ENCODE data around the gene PRKAA2.

DNA sequence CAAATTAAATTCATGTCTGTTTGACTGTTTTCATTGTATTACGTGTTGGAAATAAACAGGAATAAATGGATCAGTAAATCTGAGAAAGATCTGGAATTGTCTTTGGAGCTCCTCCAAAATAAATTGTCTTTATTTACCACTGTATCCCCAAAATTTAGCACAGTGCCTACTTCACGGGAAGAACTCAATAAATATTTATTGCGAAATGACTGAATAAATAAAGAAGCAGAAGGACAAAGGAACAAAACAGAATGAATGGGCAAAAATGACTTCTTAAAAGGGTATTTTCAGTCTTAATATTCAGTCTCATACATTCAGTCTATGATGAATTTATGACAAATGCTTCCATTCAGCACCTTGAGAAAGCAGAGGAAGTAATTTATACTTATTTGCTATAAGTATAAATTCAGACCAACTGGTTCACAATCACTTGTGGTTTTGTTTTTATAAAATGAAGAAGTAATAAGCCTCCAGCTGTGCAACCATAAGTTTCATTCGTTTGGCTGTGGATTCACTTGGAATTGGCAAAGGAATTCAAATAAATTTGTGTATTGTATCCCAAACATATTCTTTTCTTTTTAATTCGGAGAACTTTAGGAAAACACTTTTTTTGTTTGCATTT is 19.2 kb upstream of the PRKAA2 start:
- TF ChIP-seq RB1 (IDR thresholded peaks at IDR 0.05; ENCODE audit: borderline replicate concordance) (no peak), SPI1 (IDR thresholded peaks at IDR 0.05; ENCODE audit: borderline replicate concordance, insufficient read depth, low read depth, low read length) (no peak), CTCF (IDR thresholded peaks at IDR 0.05 in 2 of 3, conservative IDR thresholded peaks at IDR 0.05 in 1 of 3; ENCODE audit: control insufficient read depth in 2 of 3, extremely low read depth in 1 of 3, insufficient read depth in 1 of 3, low read depth in 3 of 3, low read length in 3 of 3) (no peak), E2F8 (IDR thresholded peaks at IDR 0.05; ENCODE audit: low read depth, partially characterized antibody) (no peak), NFIC (IDR thresholded peaks at IDR 0.05; ENCODE audit: low read depth, low read length) (no peak), EGR1 (IDR thresholded peaks at IDR 0.05; ENCODE audit: borderline replicate concordance in 1 of 2, low read depth in 2 of 2, low read length in 2 of 2) (no peak)
- TF ChIP-seq, protein P1, sequence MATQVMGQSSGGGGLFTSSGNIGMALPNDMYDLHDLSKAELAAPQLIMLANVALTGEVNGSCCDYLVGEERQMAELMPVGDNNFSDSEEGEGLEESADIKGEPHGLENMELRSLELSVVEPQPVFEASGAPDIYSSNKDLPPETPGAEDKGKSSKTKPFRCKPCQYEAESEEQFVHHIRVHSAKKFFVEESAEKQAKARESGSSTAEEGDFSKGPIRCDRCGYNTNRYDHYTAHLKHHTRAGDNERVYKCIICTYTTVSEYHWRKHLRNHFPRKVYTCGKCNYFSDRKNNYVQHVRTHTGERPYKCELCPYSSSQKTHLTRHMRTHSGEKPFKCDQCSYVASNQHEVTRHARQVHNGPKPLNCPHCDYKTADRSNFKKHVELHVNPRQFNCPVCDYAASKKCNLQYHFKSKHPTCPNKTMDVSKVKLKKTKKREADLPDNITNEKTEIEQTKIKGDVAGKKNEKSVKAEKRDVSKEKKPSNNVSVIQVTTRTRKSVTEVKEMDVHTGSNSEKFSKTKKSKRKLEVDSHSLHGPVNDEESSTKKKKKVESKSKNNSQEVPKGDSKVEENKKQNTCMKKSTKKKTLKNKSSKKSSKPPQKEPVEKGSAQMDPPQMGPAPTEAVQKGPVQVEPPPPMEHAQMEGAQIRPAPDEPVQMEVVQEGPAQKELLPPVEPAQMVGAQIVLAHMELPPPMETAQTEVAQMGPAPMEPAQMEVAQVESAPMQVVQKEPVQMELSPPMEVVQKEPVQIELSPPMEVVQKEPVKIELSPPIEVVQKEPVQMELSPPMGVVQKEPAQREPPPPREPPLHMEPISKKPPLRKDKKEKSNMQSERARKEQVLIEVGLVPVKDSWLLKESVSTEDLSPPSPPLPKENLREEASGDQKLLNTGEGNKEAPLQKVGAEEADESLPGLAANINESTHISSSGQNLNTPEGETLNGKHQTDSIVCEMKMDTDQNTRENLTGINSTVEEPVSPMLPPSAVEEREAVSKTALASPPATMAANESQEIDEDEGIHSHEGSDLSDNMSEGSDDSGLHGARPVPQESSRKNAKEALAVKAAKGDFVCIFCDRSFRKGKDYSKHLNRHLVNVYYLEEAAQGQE (IDR thresholded peaks at IDR 0.05; ENCODE audit: low read depth, low read length), result no peak

Data from GM12878 (cell line).